ENCODE measurements around the gene ARRDC4. TPM values are rescaled to one million over a fixed set of nuclear protein-coding genes. Genes with fewer than 3 reads are reported as not detected.

Gene ARRDC4, protein sequence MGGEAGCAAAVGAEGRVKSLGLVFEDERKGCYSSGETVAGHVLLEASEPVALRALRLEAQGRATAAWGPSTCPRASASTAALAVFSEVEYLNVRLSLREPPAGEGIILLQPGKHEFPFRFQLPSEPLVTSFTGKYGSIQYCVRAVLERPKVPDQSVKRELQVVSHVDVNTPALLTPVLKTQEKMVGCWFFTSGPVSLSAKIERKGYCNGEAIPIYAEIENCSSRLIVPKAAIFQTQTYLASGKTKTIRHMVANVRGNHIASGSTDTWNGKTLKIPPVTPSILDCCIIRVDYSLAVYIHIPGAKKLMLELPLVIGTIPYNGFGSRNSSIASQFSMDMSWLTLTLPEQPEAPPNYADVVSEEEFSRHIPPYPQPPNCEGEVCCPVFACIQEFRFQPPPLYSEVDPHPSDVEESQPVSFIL
- 14.9 and 15.3 TPM in 2 replicates for total RNA-seq
- long read RNA-seq, partial matches to known transcripts = 5 of 5 reads
- long read RNA-seq, other reads (novel, unspliced or antisense) = 0 of 5 reads

GRCh38 chr15:97960364-97961066 lies at the start of gene ARRDC4:
TSS of gene ARRDC4 (plus strand) at chr15:97960703. CDS start at chr15:97960862, 159 bp downstream.
- Mint-ChIP-seq H3K4me1 (ENCODE audit: unreplicated experiment) (peaks cover 33% of the 10 kb centered on the region), H3K4me3 (ENCODE audit: unreplicated experiment) (peak within 1 kb of the TSS; percentile 81), H3K9me3 (ENCODE audit: unreplicated experiment) (no peaks in the 10 kb centered on the region), H3K36me3 (ENCODE audit: unreplicated experiment) (peaks cover 10% of the 10 kb centered on the region), H3K27ac (ENCODE audit: unreplicated experiment) (peak within 1 kb of the TSS; percentile 83), H3K27me3 (ENCODE audit: unreplicated experiment) (peaks cover 8% of the 10 kb centered on the region)
- no peak for TF ChIP-seq CTCF (IDR thresholded peaks at IDR 0.05)
- DNase-seq (ENCODE audit: extremely low spot score, unreplicated experiment) = peak; percentile 100

GRCh38 chr15:97914711-97915110 lies 45.8 kb upstream of the ARRDC4 start:
- Mint-ChIP-seq H3K27me3 (ENCODE audit: unreplicated experiment) (peaks cover 43% of the 10 kb centered on the region), H3K9me3 (ENCODE audit: unreplicated experiment) (no peaks in the 10 kb centered on the region)

DNA sequence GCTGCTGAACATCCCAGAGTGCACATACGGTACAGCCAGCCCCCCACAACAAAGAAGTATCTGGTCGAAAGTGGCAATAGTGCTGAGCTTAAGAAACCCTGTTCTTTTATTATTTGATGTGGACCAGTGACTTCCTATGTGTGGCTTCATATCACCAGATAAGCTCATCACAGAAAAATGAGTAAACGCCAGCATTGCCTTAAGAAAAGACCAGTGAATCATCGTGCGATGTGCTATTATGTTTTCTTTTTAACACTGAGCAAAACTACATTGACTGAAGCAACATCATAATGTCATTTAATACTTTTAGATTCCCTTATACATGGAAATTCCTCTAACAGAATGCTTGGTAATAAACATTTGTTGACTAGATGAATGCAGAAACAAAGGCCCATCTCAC lies 45.2 kb upstream of the ARRDC4 start:
- no peak overlapping the region for H3K27ac Mint-ChIP-seq (ENCODE audit: unreplicated experiment)
- no peaks in the 10 kb centered on the region for H3K36me3 Mint-ChIP-seq (ENCODE audit: unreplicated experiment)
- peaks cover 43% of the 10 kb centered on the region for H3K27me3 Mint-ChIP-seq (ENCODE audit: unreplicated experiment)
- H3K4me1 Mint-ChIP-seq (ENCODE audit: unreplicated experiment) = no peaks in the 10 kb centered on the region
- DNase-seq (ENCODE audit: extremely low spot score, unreplicated experiment) = no peak
- H3K4me3 Mint-ChIP-seq (ENCODE audit: unreplicated experiment) = no peak overlapping the region
- TF ChIP-seq CTCF (IDR thresholded peaks at IDR 0.05) = no peak
- H3K9me3 Mint-ChIP-seq (ENCODE audit: unreplicated experiment) = no peaks in the 10 kb centered on the region

More at GRCh38 chr15:97914711-97915110, 45.8 kb upstream of the ARRDC4 start:
- no peak for DNase-seq (ENCODE audit: extremely low spot score, unreplicated experiment)
- no peak overlapping the region for H3K4me3 Mint-ChIP-seq (ENCODE audit: unreplicated experiment)
- H3K27ac Mint-ChIP-seq (ENCODE audit: unreplicated experiment) = no peak overlapping the region
- H3K4me1 Mint-ChIP-seq (ENCODE audit: unreplicated experiment) = no peaks in the 10 kb centered on the region
- no peaks in the 10 kb centered on the region for H3K36me3 Mint-ChIP-seq (ENCODE audit: unreplicated experiment)
- no peak for TF ChIP-seq CTCF (IDR thresholded peaks at IDR 0.05)

- Mint-ChIP-seq H3K27ac (ENCODE audit: unreplicated experiment) (no peak overlapping the region), H3K36me3 (ENCODE audit: unreplicated experiment) (no peaks in the 10 kb centered on the region), H3K9me3 (ENCODE audit: unreplicated experiment) (peaks cover 15% of the 10 kb centered on the region), H3K4me1 (ENCODE audit: unreplicated experiment) (no peaks in the 10 kb centered on the region), H3K27me3 (ENCODE audit: unreplicated experiment) (peaks cover 20% of the 10 kb centered on the region), H3K4me3 (ENCODE audit: unreplicated experiment) (no peak overlapping the region)
- no peak for TF ChIP-seq CTCF (IDR thresholded peaks at IDR 0.05)
- no peak for DNase-seq (ENCODE audit: extremely low spot score, unreplicated experiment)
Measured at GRCh38 chr15:97921296-97921865, 39.1 kb upstream of the ARRDC4 start.

Measured in osteocyte (in vitro differentiated cells).